Islet precursor cell (in vitro differentiated cells): ENCODE results near the gene ZNF728.
"Not testable (repeated sequence)": the region's sequence is repeated elsewhere in the genome, so short reads cannot be mapped to it uniquely, and the experiment has no call there.

ENCODE experiments used
- DNase-seq: peaks from one replicate; pipeline ENCODE4 v3.0.0-alpha.2; 2018

The ZNF728 gene

DNA sequence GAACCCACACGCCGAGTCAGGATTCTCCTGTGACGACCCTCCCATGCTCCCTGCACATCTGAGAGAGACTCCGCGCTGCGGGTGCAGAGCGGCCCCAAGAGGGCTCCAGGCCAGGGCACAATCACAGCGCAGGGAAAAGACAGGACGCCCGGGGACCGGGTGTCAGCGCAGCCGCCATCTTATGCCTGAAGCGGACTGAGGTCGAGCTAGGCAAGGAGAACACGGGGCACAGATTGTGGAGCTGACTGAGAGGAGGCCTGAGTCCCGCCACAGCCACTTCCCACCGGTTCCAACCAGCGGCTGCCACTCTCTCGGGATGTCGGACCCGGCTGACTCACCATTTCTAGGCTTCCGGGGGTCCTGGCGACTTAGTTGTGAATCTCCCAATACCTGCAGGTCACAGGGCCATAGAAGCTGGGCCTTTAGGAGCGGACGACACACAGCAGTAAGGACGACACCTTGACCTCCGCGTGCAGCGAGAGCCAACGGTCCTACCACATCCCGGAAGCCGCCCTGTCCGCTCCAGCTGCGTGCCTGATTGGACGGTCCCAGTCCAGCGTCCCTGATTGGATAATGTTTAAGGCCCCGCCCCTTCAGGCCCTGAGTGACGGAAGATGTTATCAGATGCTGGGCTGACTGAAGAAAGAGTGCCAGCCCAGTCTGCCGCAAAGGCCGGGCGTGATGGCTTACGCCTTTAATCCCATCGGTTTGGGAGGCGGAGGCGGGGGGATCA is at the start of gene ZNF728:
ZNF728 (minus strand) TSS at position 487 of the 733 bp plus-strand sequence; CDS start at position 341, 146 bp downstream.
- DNase-seq = no peak

DNA sequence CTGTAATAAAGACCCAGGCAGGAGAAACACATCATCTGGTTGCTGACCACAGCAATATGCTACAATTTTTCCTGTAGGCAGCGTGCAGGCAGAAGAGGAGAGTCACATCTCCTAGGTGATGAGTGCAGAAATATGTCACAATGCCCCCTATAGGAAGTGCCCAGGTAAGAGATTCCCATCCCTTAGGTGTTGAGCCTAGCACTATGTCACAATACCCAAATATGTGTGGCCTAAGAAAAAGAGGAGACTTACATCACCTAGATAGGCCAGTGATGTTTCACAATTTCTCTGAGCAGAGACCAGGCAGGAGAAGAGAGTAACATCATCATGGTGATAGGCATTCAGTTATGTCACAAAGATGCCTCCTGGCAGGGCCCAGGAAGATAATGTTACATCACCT is 49.4 kb upstream of the ZNF728 start:
- no peak for DNase-seq

GRCh38 chr19:23049256-23049655 is 46.3 kb upstream of the ZNF728 start:
- no peak for DNase-seq

GRCh38 chr19:23046743-23047142 is 43.8 kb upstream of the ZNF728 start:
- DNase-seq = no peak

- DNase-seq = no peak
Measured at GRCh38 chr19:23033721-23034120, 30.7 kb upstream of the ZNF728 start.

DNA sequence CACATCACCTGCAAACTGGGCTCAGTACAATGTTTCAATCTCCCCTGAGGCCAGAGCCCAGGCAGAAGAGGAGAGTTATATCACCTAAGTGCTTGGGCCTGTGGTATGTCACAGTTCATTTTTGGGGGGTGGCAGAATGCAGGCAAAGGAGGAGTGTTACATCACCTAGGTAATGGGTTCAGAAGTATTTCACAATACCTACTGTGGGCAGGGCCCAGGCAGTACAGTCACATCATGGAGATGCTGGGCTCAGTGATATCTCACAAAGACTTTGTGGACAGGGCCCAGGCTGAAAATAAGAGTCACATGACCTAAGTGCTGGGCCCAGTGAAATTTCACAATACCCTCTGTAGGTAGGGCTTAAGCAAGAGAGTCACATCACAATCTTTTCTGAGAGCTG is 12.7 kb upstream of the ZNF728 start:
- no peak for DNase-seq

DNA sequence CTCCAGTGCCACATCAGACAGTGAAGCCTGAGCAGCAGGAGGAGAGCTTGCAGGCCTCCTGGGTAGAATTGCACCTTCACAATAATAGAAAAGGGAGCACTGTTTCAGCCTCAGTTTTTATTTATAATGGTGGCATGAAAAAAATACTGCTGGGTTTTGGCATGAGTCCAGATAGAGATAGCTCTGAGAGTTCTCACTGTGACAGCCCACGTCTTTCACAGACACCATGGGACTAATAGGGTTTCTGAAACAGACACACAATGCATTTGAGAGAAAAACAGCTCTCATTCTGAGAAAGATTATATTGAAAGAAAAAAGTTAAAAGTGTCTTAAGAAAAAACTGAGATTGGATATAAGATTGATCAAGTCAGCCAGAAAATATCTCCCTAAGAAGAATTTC is 8.0 kb downstream of the ZNF728 start:
- not testable (repeated sequence) for DNase-seq

GRCh38 chr19:22976248-22976647 is 26.7 kb downstream of the ZNF728 start:
- no peak for DNase-seq

DNA sequence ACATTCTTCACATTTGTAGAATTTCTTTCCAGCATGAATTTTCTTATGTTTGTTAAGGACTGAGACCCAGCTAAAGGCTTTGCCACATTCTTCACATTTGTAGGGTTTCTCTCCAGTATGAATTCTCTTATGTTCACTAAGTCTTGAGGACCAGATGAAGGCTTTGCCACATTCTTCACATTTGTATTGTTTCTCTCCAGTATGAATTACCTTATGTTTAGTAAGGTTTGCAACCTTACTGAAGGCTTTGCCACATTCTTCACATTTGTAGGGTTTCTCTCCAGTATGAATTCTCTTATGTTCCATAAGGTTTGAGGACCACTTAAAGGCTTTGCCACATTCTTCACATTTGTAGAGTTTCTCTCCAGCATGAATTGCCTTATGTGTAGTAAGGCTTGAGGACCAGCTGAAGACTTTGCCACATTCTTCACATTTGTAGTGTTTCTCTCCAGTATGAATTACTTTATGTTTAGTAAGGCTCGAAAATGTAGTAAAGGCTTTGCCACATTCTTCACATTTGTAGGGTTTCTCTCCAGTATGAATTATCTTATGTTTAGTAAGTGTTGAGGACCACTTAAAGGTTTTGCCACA is 27.3 kb downstream of the ZNF728 start:
- DNase-seq = not testable (repeated sequence)

DNA sequence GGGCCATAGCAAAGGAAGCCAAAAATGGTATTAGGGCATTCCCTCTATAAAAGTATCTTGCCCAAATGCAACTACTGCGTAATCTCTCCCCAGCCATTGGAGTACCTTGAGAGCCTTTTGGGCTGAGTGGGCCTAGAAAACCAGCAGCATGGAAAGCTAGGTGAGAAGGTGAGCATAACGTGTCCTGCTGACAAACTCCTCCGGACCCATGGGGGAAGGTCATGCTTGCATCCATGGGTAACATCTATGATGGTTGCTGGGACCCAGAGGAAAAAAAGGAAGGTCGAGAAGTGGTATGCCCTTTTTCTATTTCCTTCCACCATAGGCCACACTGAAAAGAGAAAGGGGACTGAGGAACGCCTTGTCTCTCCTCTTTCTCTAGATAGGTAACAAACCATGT is 57.4 kb downstream of the ZNF728 start:
- DNase-seq = no peak

GRCh38 chr19:22935151-22935550 is 67.8 kb downstream of the ZNF728 start:
- DNase-seq = no peak

GRCh38 chr19:22927576-22927975 is 75.4 kb downstream of the ZNF728 start:
- DNase-seq = not testable (repeated sequence)

DNA sequence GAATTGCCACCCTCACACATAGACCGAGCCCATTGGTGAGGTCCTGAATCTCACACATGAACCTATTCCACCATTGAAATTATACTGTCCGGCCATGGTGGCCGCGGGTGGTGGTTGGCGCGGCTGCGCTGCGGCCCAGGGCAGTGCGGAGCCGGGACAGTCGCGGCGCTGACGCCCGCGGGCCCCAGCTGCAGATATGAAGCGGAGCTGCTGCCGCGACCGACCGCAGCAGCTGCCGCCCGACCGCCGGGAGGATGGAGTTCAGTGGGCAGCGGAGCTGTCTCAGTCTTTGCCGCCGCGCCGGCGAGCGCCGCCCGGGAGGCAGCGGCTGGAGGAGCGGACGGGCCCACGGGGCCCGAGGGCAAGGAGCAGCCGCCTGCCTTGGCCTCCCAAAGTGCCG is 77.8 kb downstream of the ZNF728 start:
- not testable (repeated sequence) for DNase-seq
